LoVo (cell line): ENCODE measurements around the gene CCDC39.

ENCODE experiments used
- DNase-seq: peaks from one replicate; pipeline ENCODE4 v3.0.0-alpha.2; 2016; ENCODE audit warnings: low spot score

The CCDC39 gene

DNA sequence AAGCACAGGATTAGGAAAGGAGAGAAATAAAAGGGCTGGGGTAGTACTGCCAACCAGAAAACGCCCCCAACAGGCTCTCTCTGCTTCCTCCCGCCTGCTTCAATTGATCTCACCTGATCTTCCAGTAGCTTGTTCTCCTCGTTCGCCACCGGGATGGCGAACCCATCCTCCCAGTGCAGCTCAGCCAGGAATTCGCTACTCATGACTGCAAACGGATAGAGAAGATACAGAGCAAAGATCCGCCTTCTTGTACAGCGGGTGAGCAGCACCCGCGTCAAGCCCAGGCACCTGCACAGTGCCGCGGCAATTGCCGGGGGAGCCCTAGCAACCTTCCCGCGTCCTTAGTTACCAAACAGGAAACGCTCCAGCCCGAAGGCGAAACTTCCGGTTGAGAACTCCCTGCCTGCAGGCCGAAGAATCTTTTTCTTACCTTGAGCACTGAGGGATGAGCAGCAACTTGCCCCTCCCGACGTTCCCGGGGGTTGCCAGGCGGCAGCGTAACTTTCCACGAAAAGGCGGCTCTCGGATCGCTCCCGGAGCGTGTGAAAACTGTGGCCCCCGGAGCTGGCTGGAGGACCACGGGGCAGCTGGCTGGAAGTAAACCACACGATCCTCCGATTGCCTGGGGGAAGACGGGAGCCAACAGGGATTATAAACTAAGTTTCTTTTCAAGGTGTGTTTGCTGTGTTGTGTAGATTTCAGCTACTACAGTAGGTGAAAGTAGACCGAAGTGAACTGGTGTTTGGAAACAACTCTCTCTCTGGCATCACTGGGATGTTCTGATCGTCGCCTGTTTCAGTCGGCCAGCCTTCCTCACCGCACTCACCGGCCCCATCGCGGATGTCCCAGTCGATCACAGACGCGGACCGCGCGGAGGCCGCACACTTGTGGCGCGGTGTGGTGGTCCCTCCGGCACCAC, at the start of gene CCDC39:
Gene CCDC39 (minus strand): TSS at position 312 of the 919 bp plus-strand sequence. CDS start 109 bp downstream, at position 203.
- no peak for DNase-seq

GRCh38 chr3:180720012-180720411, 40.7 kb upstream of the CCDC39 start:
- no peak for DNase-seq

DNA sequence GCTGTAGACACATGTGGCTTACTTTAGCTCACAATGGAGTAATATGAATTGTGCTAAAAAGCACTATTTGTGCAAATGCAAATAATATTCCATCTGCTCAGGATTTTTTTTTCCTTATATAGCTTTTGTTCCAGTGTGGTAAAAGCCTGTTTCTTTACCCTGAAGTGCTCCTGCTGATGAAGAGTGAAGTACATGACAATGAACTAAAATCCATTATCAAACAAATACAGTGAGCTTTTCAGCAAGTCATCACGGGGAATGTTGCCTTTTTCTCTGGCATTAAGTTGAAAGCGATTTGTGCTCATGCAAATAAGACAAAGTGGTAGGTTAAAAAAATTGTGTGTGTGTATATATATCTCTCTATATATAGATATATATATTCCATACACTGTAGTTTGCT, 28.6 kb upstream of the CCDC39 start:
- DNase-seq, result no peak

DNA sequence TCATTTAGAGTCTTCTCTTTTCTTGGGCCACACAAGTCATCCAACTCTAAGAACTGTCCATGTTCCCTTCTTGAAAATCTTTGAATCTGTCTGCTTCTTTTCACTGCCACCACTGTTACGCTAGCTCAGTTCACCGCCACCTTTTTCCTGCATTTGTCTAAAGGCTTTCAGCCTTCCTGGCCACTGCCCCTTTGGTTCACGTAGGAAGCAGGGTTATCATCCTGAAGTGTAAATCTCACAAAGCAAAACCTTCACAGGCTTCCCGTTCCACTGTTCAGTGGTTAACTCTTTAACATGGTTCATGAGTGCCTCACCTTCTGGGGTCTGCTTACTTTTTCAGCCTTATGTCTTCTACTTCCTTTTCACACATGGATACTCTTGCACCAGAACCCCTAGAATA, 26.3 kb upstream of the CCDC39 start:
- no peak for DNase-seq

GRCh38 chr3:180704532-180704931, 25.2 kb upstream of the CCDC39 start:
- DNase-seq, result no peak

- DNase-seq, result no peak
These were observed 21.7 kb upstream of the CCDC39 start for GRCh38 chr3:180700941-180701340.

DNA sequence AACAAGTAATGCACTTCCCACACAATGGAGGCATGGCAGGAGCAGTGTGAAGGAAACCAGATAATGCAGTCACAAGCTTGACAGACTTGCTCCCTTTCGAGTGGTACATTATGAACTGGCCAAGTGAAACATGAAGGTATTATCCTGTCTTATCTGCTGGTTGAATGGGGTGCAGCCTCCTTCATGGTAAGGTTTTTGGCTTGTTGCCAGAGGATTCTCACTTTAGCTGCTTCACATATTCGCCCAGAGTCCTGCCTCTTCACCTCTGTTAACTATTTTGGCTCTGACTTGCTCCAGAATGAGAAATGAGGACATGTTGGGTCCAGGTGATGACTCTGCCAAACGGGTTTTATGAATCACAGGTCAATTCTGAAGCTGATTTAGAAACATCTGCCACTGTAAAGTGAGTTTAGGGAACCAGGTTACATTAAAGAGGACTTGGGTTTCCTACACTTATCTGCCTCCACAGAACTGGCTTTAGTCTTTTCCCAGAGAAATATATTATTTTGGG, 19.5 kb upstream of the CCDC39 start:
- DNase-seq, result no peak

- no peak for DNase-seq
These were observed 15.0 kb upstream of the CCDC39 start for GRCh38 chr3:180694321-180694720.

GRCh38 chr3:180693656-180694055, 14.4 kb upstream of the CCDC39 start:
- DNase-seq, result no peak

GRCh38 chr3:180690061-180690460, 10.8 kb upstream of the CCDC39 start:
- no peak for DNase-seq

GRCh38 chr3:180684807-180685206, 5.5 kb upstream of the CCDC39 start:
- DNase-seq, result no peak

- DNase-seq, result no peak
These were observed 4.5 kb upstream of the CCDC39 start for GRCh38 chr3:180683816-180684215.

- DNase-seq, result no peak
These were observed 775 bp upstream of the CCDC39 start for GRCh38 chr3:180680097-180680430.

DNA sequence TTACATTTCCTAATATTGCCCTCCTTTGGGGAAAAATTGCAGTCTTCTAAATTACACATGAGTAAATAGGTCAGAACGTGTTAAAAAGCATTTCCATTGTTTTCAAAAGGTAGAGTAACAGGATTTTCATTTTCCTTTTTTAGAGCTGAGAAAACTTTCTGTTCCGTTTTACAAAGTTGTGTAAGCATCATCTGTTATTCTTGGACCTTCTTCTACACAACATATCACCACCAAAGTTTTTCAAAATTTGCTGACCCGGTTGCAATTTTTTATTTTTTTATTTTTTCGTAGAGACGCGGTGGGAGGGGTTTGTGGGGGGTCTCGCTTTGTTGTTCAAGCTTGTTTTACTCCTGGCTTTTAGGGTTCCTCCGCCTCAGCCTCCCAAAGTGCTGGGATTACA, 1.1 kb downstream of the CCDC39 start:
- DNase-seq, result no peak

GRCh38 chr3:180661444-180661843, 17.8 kb downstream of the CCDC39 start:
- DNase-seq, result no peak

DNA sequence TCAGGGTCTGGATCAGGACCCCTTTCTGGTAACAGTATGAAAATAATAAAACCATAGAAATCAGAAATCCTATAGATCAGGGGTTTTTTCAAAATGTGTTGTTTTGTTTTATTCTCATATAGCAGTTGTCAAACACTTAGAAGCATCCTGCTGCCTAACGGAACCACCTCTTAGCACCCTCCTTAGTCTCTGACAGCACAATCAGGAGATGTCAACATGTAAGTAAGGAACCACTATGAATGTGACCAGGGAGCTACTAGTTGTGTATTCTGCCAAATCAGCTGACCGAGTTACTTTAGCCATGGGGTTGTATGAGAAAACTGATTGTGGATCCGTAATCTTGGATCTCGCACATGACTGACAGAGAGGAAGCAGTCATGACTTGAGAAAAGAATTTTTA, 22.2 kb downstream of the CCDC39 start:
- no peak for DNase-seq

GRCh38 chr3:180656406-180656805, 22.9 kb downstream of the CCDC39 start:
- DNase-seq, result no peak

GRCh38 chr3:180646187-180646790, 33.0 kb downstream of the CCDC39 start:
- DNase-seq, result no peak

- DNase-seq, result no peak
These were observed 38.3 kb downstream of the CCDC39 start for GRCh38 chr3:180640987-180641386.

- DNase-seq, result no peak
These were observed 45.6 kb downstream of the CCDC39 start for GRCh38 chr3:180633722-180634121.

GRCh38 chr3:180631317-180631716, 48.0 kb downstream of the CCDC39 start:
- DNase-seq, result no peak

DNA sequence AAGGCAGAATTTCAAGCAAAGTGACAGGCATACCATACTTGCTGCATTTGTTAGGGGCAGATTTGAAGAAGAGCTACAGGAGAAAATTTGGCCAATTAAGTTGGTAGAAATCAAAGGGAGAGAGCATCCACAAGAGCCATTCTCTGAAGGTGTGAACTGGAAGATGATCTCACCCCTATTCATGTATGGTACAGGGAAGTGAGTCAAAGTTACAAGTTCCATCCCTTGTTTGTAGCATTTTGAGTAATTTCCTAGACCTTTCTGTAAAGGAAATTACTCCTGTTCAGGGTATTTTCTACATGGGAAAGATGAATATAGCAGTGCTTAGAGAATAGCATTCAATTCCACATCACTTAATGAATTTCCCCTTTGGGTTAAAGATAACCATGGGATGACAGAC, 48.9 kb downstream of the CCDC39 start:
- DNase-seq, result no peak

DNA sequence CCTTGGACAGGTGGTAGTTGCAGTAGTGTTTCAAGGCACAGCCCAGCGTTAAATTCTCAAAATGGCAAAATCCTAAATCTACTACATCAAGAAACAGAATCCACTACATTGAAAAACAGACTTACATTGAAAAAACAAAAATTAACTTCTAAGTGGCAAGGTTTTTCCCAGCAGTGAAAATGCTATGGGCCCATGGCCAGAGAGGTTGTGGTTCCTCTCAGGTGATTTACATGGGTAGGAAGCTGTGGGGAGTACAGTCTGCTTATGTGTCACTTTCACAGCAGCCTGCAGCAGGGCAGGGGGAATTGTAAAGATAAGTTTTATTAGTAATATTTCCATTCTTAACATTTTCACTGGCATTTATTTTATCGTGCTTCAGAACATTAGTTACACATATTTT, 52.4 kb downstream of the CCDC39 start:
- no peak for DNase-seq
